ENCODE measurements around the gene P2RX3. TPM values are rescaled to one million over a fixed set of nuclear protein-coding genes. Genes with fewer than 3 reads are reported as not detected.
A peak's percentile ranks its signal among the peaks of the same experiment; 100 is the strongest.

The P2RX3 gene
- total and polyA plus RNA-seq, 2 of the 8 experiments (the other 6 are each of a cell fraction or from before 2014, with no cell fraction given): 0.45 to 0.47 TPM

DNA sequence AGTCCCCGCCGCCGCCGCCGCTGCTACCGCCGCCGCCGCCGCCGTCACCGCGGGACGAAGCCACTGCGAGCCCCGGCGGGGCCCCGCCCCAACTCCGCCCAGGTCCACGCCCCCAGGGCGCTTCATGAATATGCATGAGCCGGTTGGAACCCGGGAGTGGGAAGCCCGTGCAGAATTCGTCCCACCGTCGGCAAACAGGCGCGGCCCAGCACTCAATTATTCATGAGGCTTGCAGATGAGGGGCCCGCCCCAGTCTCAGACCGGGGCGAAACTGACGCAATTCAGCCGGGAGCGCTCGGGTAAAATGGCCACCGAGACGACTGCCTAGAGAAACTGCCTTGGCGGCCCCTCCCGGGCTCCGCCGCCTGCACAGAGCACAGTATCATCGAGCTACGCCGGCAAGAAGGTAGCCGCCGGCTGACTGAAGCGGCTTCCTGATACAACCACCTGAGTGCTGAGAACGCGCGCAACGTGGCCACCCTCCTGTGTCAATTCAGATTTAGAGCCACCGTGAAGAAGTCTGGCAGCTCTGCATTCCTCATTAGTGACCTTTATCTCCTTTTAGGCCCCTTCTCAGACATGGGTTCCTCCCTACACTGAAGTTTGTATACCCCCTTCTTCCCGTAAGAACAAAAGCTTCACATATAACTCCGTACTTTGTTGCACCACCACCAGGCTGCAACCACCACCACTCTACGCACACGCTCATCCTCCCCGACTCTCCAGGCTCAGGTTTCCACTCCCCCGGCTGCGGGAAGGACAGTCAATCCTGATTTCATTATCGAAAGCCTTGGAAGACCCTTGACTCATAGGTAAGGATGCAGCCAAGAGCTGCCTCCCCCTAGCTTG, 13.0 kb upstream of the P2RX3 start, which contains the start of gene TNKS1BP1:
Gene TNKS1BP1, minus strand, starts transcription at position 67 of the 849 bp plus-strand sequence. CDS start 3,067 bp downstream, outside the sequence.
- 10% methylated on average over 42 of the region's 61 CpGs; no CpG with 5 or more reads in 1 of the 2 experiments for WGBS, 2 experiments (ENCODE audit: extremely low coverage in 1 of 2, insufficient coverage in 1 of 2, insufficient read length in 1 of 2, insufficient replicate concordance in 2 of 2, low coverage in 1 of 2, low lambda C conversion rate in 2 of 2, missing lambda C conversion rate in 1 of 2)
- no peak for FAIRE-seq
- peaks cover 8 to 38% of the 10 kb centered on the region in 2 experiments for H3K79me2 ChIP-seq (ENCODE audit: control insufficient read depth in 1 of 2, insufficient read depth in 2 of 2, low read length in 2 of 2)
- peak; percentile 95 for DNase-seq (ENCODE audit: low read depth in 1 of 2, low spot score in 2 of 2)
- H3K4me2 ChIP-seq (ENCODE audit: insufficient read depth in 1 of 2, low read depth in 2 of 2, low read length in 2 of 2): peak within 1 kb of the TSS; percentile 91 to 96
- H3K56ac ChIP-seq (replicated peaks; ENCODE audit: insufficient read length, low read depth, low read length): peak within 1 kb of the TSS; percentile 62
- peak within 1 kb of the TSS; percentile 96 for H3K27ac ChIP-seq (ENCODE audit: low read depth, low read length)
- H3K27me3 ChIP-seq (replicated peaks in 1 of 4; ENCODE audit: control insufficient read depth in 3 of 4, extremely low read depth in 1 of 4, insufficient read depth in 3 of 4, low read length in 3 of 4): no peaks in the 10 kb centered on the region
- H3K4ac ChIP-seq (replicated peaks; ENCODE audit: insufficient read length, low read depth, low read length): peak within 1 kb of the TSS; percentile 84
- H3K18ac ChIP-seq (ENCODE audit: extremely low read depth, low read length): peak within 1 kb of the TSS; percentile 94
- CTCF ChIA-PET (ENCODE audit: partially characterized antibody): interaction anchor here (1.2 to 2.7 kb wide), 4 partner anchors 9 to 168 kb away, joined by 3 to 20 read pairs (median 6); partner anchors contain the start of gene P2RX3
- H3K9ac ChIP-seq (replicated peaks in 1 of 4; ENCODE audit: extremely low read depth in 1 of 4, low read depth in 3 of 4, low read length in 3 of 4): peak within 1 kb of the TSS; percentile 63 to 91 (median 85)
- H4K5ac ChIP-seq (ENCODE audit: insufficient read length, low read depth, low read length): peak within 1 kb of the TSS; percentile 77
- POLR2A ChIA-PET (ENCODE audit: partially characterized antibody): interaction anchor here (0.6 to 45.7 kb wide), 29 partner anchors 1 to 315 kb away, joined by 3 to 1279 read pairs (median 4); partner anchors contain the start of genes P2RX3, RTN4RL2, SERPING1 and SLC43A1
- H2AK5ac ChIP-seq (ENCODE audit: low read depth, low read length): no peak within 1 kb of the TSS
- peaks cover 17% of the 10 kb centered on the region for H3K23me2 ChIP-seq (ENCODE audit: low read depth, low read length)
- H3K79me1 ChIP-seq (ENCODE audit: low read depth, low read length): peaks cover 18% of the 10 kb centered on the region
- H4K91ac ChIP-seq (replicated peaks; ENCODE audit: insufficient read length, low read length): peak within 1 kb of the TSS; percentile 90
- peaks cover 22 to 56% (median 46%) of the 10 kb centered on the region in 4 experiments for H3K36me3 ChIP-seq (ENCODE audit: control insufficient read depth in 2 of 4, insufficient read depth in 4 of 4, low read length in 3 of 4)
- H4K20me1 ChIP-seq (replicated peaks in 1 of 2; ENCODE audit: control insufficient read depth in 1 of 2, insufficient read depth in 2 of 2, low read length in 2 of 2): peaks cover 3 to 5% of the 10 kb centered on the region in 2 experiments
- H2BK12ac ChIP-seq (ENCODE audit: low read depth, low read length): peak within 1 kb of the TSS; percentile 94
- H3K14ac ChIP-seq (ENCODE audit: insufficient read length): no peak within 1 kb of the TSS
- 0 out of 2 replicates have a peak within 1 kb of the TSS, but pooled peaks have one; percentile 80 for H2BK20ac ChIP-seq (ENCODE audit: low read length)
- H2BK15ac ChIP-seq (ENCODE audit: low read length): peak within 1 kb of the TSS; percentile 88
- peak within 1 kb of the TSS; percentile 96 for H4K8ac ChIP-seq (ENCODE audit: extremely low read depth, insufficient read depth, low read length)
- H3K23ac ChIP-seq (ENCODE audit: insufficient read length): no peak within 1 kb of the TSS
- no peaks in the 10 kb centered on the region for H3K9me3 ChIP-seq (ENCODE audit: insufficient read depth in 2 of 2, low read depth in 1 of 2, low read length in 1 of 2)
- peak within 1 kb of the TSS; percentile 94 for H2BK5ac ChIP-seq (ENCODE audit: low read depth, low read length)
- peaks cover 0 to 24% (median 19%) of the 10 kb centered on the region in 4 experiments; a peak in 6 of 7 replicates for H3K4me1 ChIP-seq (replicated peaks in 1 of 4; ENCODE audit: control insufficient read depth in 3 of 4, insufficient read depth in 4 of 4, low read length in 3 of 4)
- peak within 1 kb of the TSS; percentile 56 for H2BK120ac ChIP-seq (replicated peaks; ENCODE audit: low read depth, low read length)
- peak within 1 kb of the TSS; percentile 82 to 90 (median 88) for H3K4me3 ChIP-seq (ENCODE audit: extremely low read depth in 1 of 4, insufficient read depth in 2 of 4, low read depth in 3 of 4, low read length in 4 of 4)
- 0 out of 2 replicates have a peak within 1 kb of the TSS, but pooled peaks have one; percentile 7 for H2AFZ ChIP-seq (ENCODE audit: low read length)
- TF ChIP-seq CBX8 (IDR thresholded peaks at IDR 0.05; ENCODE audit: borderline replicate concordance, low read depth, low read length) (no peak), RFX5 (IDR thresholded peaks at IDR 0.05; ENCODE audit: borderline replicate concordance, low read depth, low read length) (no peak)

All from H1 (cell line).